ENCODE results near the gene WDR7.

DNA sequence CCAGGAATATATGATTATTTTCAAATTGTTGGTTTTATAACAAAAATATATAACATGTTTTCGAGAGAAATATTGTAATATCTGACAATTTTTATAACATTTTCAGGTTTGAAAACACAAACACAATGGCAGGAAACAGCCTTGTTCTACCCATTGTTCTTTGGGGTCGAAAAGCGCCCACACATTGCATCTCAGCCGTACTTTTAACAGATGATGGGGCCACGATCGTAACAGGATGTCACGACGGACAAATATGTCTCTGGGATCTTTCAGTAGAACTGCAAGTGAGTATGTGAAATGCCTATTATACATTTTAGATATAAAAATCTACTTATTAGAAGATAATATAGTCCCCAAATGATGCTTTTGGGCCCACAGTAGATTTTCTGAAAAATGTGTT, 21.2 kb downstream of the WDR7 start:
- no peak for TF ChIP-seq POLR2AphosphoS5 (IDR thresholded peaks at IDR 0.05)
- no peak for TF ChIP-seq CTCF (IDR thresholded peaks at IDR 0.05)
- no peak for TF ChIP-seq POLR2A (IDR thresholded peaks at IDR 0.05)

Data from prostate gland (tissue), 2 donors.